IMR-90 (cell line): ENCODE measurements around the gene FMNL1. TPM values are rescaled to one million over a fixed set of nuclear protein-coding genes. Genes with fewer than 3 reads are reported as not detected.
A peak's percentile ranks its signal among the peaks of the same experiment; 100 is the strongest.

ENCODE experiments used
- ATAC-seq: fragments of 200-7000 bp; cut with Tn5 transposase; 2 replicates; pipeline ENCODE4 v1.9.1; 2020; ENCODE audit warnings: low read depth, mild to moderate bottlenecking, moderate library complexity
- BruUV-seq: library from RNA; stranded (reverse); fragments of 400-500 nt; replicated peaks from 2 replicates; lab custom pipeline; 2021; lab: Mats Ljungman, UMichigan
- CTCF ChIA-PET: fragments of 300-600 bp; formaldehyde crosslinking; extraction: SDS; loops from one replicate; lab custom pipeline; 2021; ENCODE audit warnings: antibody characterized with exemption; lab: Yijun Ruan, JAX
- POLR2A ChIA-PET: fragments of 300-600 bp; sonication (Branson Sonifier 250); formaldehyde crosslinking; loops from one replicate; lab custom pipeline; 2022; ENCODE audit warnings: antibody characterized with exemption; ENCODE audit not compliant: unreplicated experiment; lab: Charles Lee
- DNase-seq: peaks from one replicate; pipeline ENCODE4 v3.0.0; 2013
- H2AFZ ChIP-seq: replicated peaks from 2 replicates; pipeline ENCODE3; 2013; ENCODE audit warnings: low read length, mild to moderate bottlenecking; ENCODE audit not compliant: poor library complexity
- H2AK5ac ChIP-seq: 2 replicates; pipeline ENCODE4 v1.6.1; 2013; ENCODE audit warnings: low read depth, low read length, inconsistent platforms
- H2AK9ac ChIP-seq: replicated peaks from 2 replicates; pipeline ENCODE3; 2013; ENCODE audit warnings: mild to moderate bottlenecking, low read depth, low read length, moderate library complexity; ENCODE audit not compliant: poor library complexity
- H2BK120ac ChIP-seq: 2 replicates; pipeline ENCODE4 v1.6.1; 2013; ENCODE audit warnings: low read depth, low read length, inconsistent platforms
- H2BK15ac ChIP-seq: 3 replicates; pipeline ENCODE4 v1.6.1; 2013; ENCODE audit warnings: low read depth, low read length, inconsistent platforms
- H2BK20ac ChIP-seq: 2 replicates; pipeline ENCODE4 v1.6.1; 2013; ENCODE audit warnings: low read depth, mild to moderate bottlenecking, inconsistent platforms, low read length, moderate library complexity
- H2BK5ac ChIP-seq: 2 replicates; pipeline ENCODE4 v1.6.1; 2013; ENCODE audit warnings: mild to moderate bottlenecking, low read depth, low read length, inconsistent platforms; ENCODE audit not compliant: poor library complexity, severe bottlenecking
- H3K14ac ChIP-seq: replicated peaks from 2 replicates; pipeline ENCODE4 v1.6.1; 2013; ENCODE audit warnings: low read depth, low read length, inconsistent platforms
- H3K18ac ChIP-seq: 2 replicates; pipeline ENCODE4 v1.6.1; 2013; ENCODE audit warnings: low read depth, low read length, control low read depth
- H3K23ac ChIP-seq: 2 replicates; pipeline ENCODE4 v1.6.1; 2013; ENCODE audit warnings: low read depth, low read length, inconsistent platforms
- H3K27ac ChIP-seq: 2 replicates; pipeline ENCODE4 v1.5.1; 2013; ENCODE audit warnings: mild to moderate bottlenecking, control low read depth, low read length; ENCODE audit not compliant: insufficient read depth
- H3K27me3 ChIP-seq: 2 replicates; pipeline ENCODE4 v1.6.1; 2013; ENCODE audit warnings: low read length; ENCODE audit not compliant: control insufficient read depth, insufficient read depth
- H3K36me3 ChIP-seq: 2 replicates; pipeline ENCODE4 v1.6.1; 2013; ENCODE audit warnings: low read length, mixed read lengths; ENCODE audit not compliant: control insufficient read depth, insufficient read depth
- H3K4ac ChIP-seq: 2 replicates; pipeline ENCODE4 v1.6.1; 2013; ENCODE audit warnings: low read depth, low read length, inconsistent platforms
- H3K4me1 ChIP-seq: 2 replicates; pipeline ENCODE4 v1.6.1; 2013; ENCODE audit warnings: low read length, mixed read lengths; ENCODE audit not compliant: control insufficient read depth, insufficient read depth
- H3K4me2 ChIP-seq: 2 replicates; pipeline ENCODE4 v1.6.1; 2013; ENCODE audit warnings: low read depth, mild to moderate bottlenecking, control low read depth, low read length, moderate library complexity
- H3K4me3 ChIP-seq: 2 replicates; pipeline ENCODE4 v1.5.1; 2013; ENCODE audit warnings: low read depth, mild to moderate bottlenecking, control low read depth, low read length, moderate library complexity; ENCODE audit not compliant: insufficient read depth
- H3K56ac ChIP-seq: 2 replicates; pipeline ENCODE4 v1.6.1; 2013; ENCODE audit warnings: low read length, inconsistent platforms; ENCODE audit not compliant: insufficient read depth; ENCODE audit errors: extremely low read depth
- H3K79me1 ChIP-seq, 2 experiments: 2 replicates each; pipeline ENCODE4 v1.6.1; 2013; ENCODE audit warnings: low read length in 2 of 2, inconsistent platforms in 1 of 2, low read depth in 1 of 2
- H3K9ac ChIP-seq: 2 replicates; pipeline ENCODE4 v1.6.1; 2013; ENCODE audit warnings: low read depth, low read length, control low read depth
- H3K9me1 ChIP-seq: 2 replicates; pipeline ENCODE4 v1.6.1; 2013; ENCODE audit warnings: low read length, inconsistent platforms; ENCODE audit not compliant: insufficient read depth
- H3K9me3 ChIP-seq: 2 replicates; pipeline ENCODE4 v1.6.1; 2013; ENCODE audit warnings: low read length; ENCODE audit not compliant: control insufficient read depth, insufficient read depth
- H4K20me1 ChIP-seq: 2 replicates; pipeline ENCODE4 v1.6.1; 2013; ENCODE audit warnings: low read length, inconsistent platforms; ENCODE audit not compliant: insufficient read depth
- H4K5ac ChIP-seq: 2 replicates; pipeline ENCODE4 v1.6.1; 2013; ENCODE audit warnings: mild to moderate bottlenecking, low read depth, low read length, control low read depth
- H4K8ac ChIP-seq, 2 experiments: 2 replicates each; pipeline ENCODE4 v1.6.1; 2013; ENCODE audit warnings: low read depth in 2 of 2, low read length in 2 of 2, control low read depth in 1 of 2, inconsistent platforms in 1 of 2
- H4K91ac ChIP-seq: 2 replicates; pipeline ENCODE4 v1.6.1; 2013; ENCODE audit warnings: low read depth, low read length, inconsistent platforms; ENCODE audit not compliant: insufficient read depth
- BHLHE40 ChIP-seq: fragments of 150-350 bp; IDR thresholded peaks from 2 replicates; pipeline ENCODE4 v1.6.1; 2016; ENCODE audit warnings: mild to moderate bottlenecking, low read depth, low read length
- CEBPB ChIP-seq: IDR thresholded peaks from 2 replicates; pipeline ENCODE4 v1.6.1; 2012; ENCODE audit warnings: low read depth, low read length, improper control_type of control experiment
- CHD1 ChIP-seq: IDR thresholded peaks from 2 replicates; pipeline ENCODE4 v1.6.1; 2012; ENCODE audit warnings: low read depth, low read length, improper control_type of control experiment
- CTCF ChIP-seq: conservative IDR thresholded peaks from 2 replicates; pipeline ENCODE4 v1.5.1; 2012; ENCODE audit warnings: mild to moderate bottlenecking, low read depth, low read length, improper control_type of control experiment
- ELK1 ChIP-seq: fragments of 150-350 bp; IDR thresholded peaks from 2 replicates; pipeline ENCODE4 v1.6.1; 2016; ENCODE audit warnings: low read depth, mild to moderate bottlenecking, low read length, moderate library complexity, borderline replicate concordance
- FOS ChIP-seq: fragments of 150-350 bp; IDR thresholded peaks from 2 replicates; pipeline ENCODE4 v1.6.1; 2016; ENCODE audit warnings: low read depth, low read length
- MAFK ChIP-seq: IDR thresholded peaks from 2 replicates; pipeline ENCODE4 v1.6.1; 2012; ENCODE audit warnings: low read depth, low read length, improper control_type of control experiment
- MAZ ChIP-seq: IDR thresholded peaks from 2 replicates; pipeline ENCODE4 v1.6.1; 2012; ENCODE audit warnings: low read depth, mild to moderate bottlenecking, low read length, improper control_type of control experiment, moderate library complexity, borderline replicate concordance
- MXI1 ChIP-seq: IDR thresholded peaks from 2 replicates; pipeline ENCODE4 v1.6.1; 2012; ENCODE audit warnings: low read depth, mild to moderate bottlenecking, low read length, moderate library complexity, borderline replicate concordance
- NFE2L2 ChIP-seq: fragments of 150-350 bp; IDR thresholded peaks from 2 replicates; pipeline ENCODE4 v1.6.1; 2016; ENCODE audit warnings: low read depth, mild to moderate bottlenecking, low read length
- POLR2A ChIP-seq: IDR thresholded peaks from 2 replicates; pipeline ENCODE4 v1.6.1; 2012; ENCODE audit warnings: mild to moderate bottlenecking, low read depth, low read length
- RAD21 ChIP-seq: IDR thresholded peaks from 2 replicates; pipeline ENCODE4 v1.6.1; 2012; ENCODE audit warnings: low read length, improper control_type of control experiment
- RCOR1 ChIP-seq: IDR thresholded peaks from 2 replicates; pipeline ENCODE4 v1.6.1; 2012; ENCODE audit warnings: mild to moderate bottlenecking, low read length, improper control_type of control experiment; ENCODE audit not compliant: insufficient replicate concordance
- RFX5 ChIP-seq: IDR thresholded peaks from 2 replicates; pipeline ENCODE4 v1.8.0; 2012; ENCODE audit warnings: low read depth, mild to moderate bottlenecking, low read length, moderate library complexity
- SMC3 ChIP-seq: fragments of 150-350 bp; IDR thresholded peaks from 2 replicates; pipeline ENCODE4 v1.6.1; 2016; ENCODE audit warnings: low read depth, mild to moderate bottlenecking, antibody characterized with exemption, low read length, moderate library complexity
- USF2 ChIP-seq: fragments of 150-350 bp; IDR thresholded peaks from 2 replicates; pipeline ENCODE4 v1.6.1; 2017; ENCODE audit warnings: mild to moderate bottlenecking, antibody characterized with exemption, low read length, low read depth
- WGBS, 2 experiments: methylation state at CpG; one replicate each; pipeline versions ENCODE4 v1.1.5 to v1.1.7; 2013; ENCODE audit warnings: missing lambda C conversion rate in 2 of 2; ENCODE audit not compliant: insufficient read length in 1 of 2; ENCODE audit errors: extremely low coverage in 2 of 2; 5-methylcytosine and 5-hydroxymethylcytosine counted together
- dilution Hi-C: fragments of 300-500 bp; cut with HindIII; formaldehyde crosslinking; loops from one replicate; pipeline ENCODE4 v1.14.3; 2018; ENCODE audit warnings: low sequenced_read_pairs; ENCODE audit not compliant: unreplicated experiment
- in situ Hi-C: fragments of 300-500 bp; cut with MboI; formaldehyde crosslinking; loops from 3 replicates; pipeline ENCODE4 v1.14.3; 2019; ENCODE audit warnings: low sequenced_read_pairs, inconsistent platforms, mixed read lengths
- intact Hi-C: fragments of 100-400 bp; cut with micrococcal nuclease; formaldehyde crosslinking; loops from 2 replicates; pipeline ENCODE4 v1.10.0; 2022
- polyA plus RNA-seq, 3 experiments: library from polyadenylated mRNA; depleted of rRNA; stranded (reverse); fragments of >200 nt; gene quantifications; 2 replicates each; pipeline ENCODE4 v1.2.3, GENCODE V29; 2012; ENCODE audit warnings: low replicate concordance in 1 of 3
- total RNA-seq: library from RNA; depleted of rRNA; stranded (reverse); fragments of >200 nt; gene quantifications from 2 replicates; pipeline ENCODE4 v1.2.3, GENCODE V29; 2012

Gene FMNL1
- total and polyA plus RNA-seq, 2 of the 4 experiments (the other 2 are of a cell fraction) = 0.36 to 2.3 TPM

GRCh38 chr17:45238155-45238774 is 16.6 kb downstream of the FMNL1 start:
- Histone ChIP-seq H3K9me1 (0 out of 2 replicates have a peak, but pooled peaks cover 2% of the 10 kb centered on the region), H3K27ac (no peak overlapping the region), H2BK5ac (no peak overlapping the region), H3K79me1 (no peaks in the 10 kb centered on the region), H4K91ac (no peak overlapping the region), H2AK9ac (no peak overlapping the region), H3K4me3 (no peak overlapping the region), H3K4me1 (peaks cover 4% of the 10 kb centered on the region; the same call in 1 of the 2 replicates), H2AK5ac (no peak overlapping the region), H2BK15ac (no peak overlapping the region), H4K20me1 (no peaks in the 10 kb centered on the region), H3K18ac (no peak overlapping the region), H3K23ac (no peak overlapping the region), H3K14ac (no peak overlapping the region), H2BK20ac (no peak overlapping the region), H3K9ac (no peak overlapping the region), H3K27me3 (peaks cover 4% of the 10 kb centered on the region; the same call in 1 of the 2 replicates), H4K8ac (no peak overlapping the region), H3K56ac (no peak overlapping the region), H3K4ac (no peak overlapping the region), H2BK120ac (no peak overlapping the region), H3K4me2 (no peak overlapping the region), H3K36me3 (peaks cover 6% of the 10 kb centered on the region; the same call in 1 of the 2 replicates), H2AFZ (peak overlapping the region; percentile 10), H3K9me3 (no peaks in the 10 kb centered on the region), H4K5ac (no peak overlapping the region)
- in situ Hi-C loops = no loop called here
- 96% methylated on average over 4 of the region's 7 CpGs; no CpG with 5 or more reads in 1 of the 2 experiments for WGBS, 2 experiments
- dilution Hi-C loops = no loop called here
- CTCF ChIA-PET = interaction anchor here (1.8 kb wide), 1 partner anchor 103 kb away, joined by 5 read pairs; the partner anchor contains the start of gene ACBD4
- POLR2A ChIA-PET = no interaction called here
- intact Hi-C loops = no loop called here
- TF ChIP-seq CEBPB (no peak), ELK1 (no peak), USF2 (no peak), RFX5 (no peak), MAZ (no peak), POLR2A (no peak), MAFK (no peak), FOS (no peak), CHD1 (no peak), SMC3 (no peak), MXI1 (no peak), BHLHE40 (no peak), NFE2L2 (no peak), RAD21 (no peak), CTCF (no peak), RCOR1 (no peak)
- no peak for DNase-seq
- BruUV-seq = no TSS peak
- no peak for ATAC-seq
